Testis (tissue), 2 donors: Measurements from ENCODE around the gene WDR49.

Experiments used
- POLR2A ChIP-seq: fragments of 450-650 bp; IDR thresholded peaks from one replicate; pipeline ENCODE4 v1.6.1; 2017; ENCODE audit warnings: antibody characterized with exemption, mild to moderate bottlenecking, moderate library complexity
- TF ChIP-seq, protein P1 (sequence below), 3 experiments: fragments of 450-650 bp in 2 of 3; fragments of 200-600 bp in 1 of 3; sonication (generic) in 1 of 3; IDR thresholded peaks; one replicate each; pipeline ENCODE4 v1.5.1; 2016 to 2019; ENCODE audit warnings: antibody characterized with exemption in 3 of 3, mild to moderate bottlenecking in 2 of 3, moderate library complexity in 1 of 3

DNA sequence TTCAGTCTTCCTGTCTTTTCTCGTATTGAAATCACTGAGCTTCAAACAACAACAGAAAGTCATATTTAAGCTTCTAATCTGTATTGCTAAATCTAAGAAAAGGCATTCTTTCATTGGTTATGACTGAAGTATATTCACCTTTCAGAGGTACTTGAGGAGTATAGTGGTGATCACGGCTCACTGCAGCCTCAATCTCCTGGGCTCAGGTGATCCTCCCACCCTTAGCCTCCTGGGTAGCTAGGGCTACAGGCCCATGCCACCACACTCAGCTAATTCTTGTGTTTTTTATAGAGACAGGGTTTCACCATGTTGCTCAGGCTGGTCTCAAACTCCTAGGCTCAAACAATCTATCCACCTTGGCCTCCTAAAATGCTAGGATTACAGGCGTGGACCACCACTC is 38.7 kb downstream of the WDR49 start:
- TF ChIP-seq POLR2A, result no peak
- TF ChIP-seq, protein P1, sequence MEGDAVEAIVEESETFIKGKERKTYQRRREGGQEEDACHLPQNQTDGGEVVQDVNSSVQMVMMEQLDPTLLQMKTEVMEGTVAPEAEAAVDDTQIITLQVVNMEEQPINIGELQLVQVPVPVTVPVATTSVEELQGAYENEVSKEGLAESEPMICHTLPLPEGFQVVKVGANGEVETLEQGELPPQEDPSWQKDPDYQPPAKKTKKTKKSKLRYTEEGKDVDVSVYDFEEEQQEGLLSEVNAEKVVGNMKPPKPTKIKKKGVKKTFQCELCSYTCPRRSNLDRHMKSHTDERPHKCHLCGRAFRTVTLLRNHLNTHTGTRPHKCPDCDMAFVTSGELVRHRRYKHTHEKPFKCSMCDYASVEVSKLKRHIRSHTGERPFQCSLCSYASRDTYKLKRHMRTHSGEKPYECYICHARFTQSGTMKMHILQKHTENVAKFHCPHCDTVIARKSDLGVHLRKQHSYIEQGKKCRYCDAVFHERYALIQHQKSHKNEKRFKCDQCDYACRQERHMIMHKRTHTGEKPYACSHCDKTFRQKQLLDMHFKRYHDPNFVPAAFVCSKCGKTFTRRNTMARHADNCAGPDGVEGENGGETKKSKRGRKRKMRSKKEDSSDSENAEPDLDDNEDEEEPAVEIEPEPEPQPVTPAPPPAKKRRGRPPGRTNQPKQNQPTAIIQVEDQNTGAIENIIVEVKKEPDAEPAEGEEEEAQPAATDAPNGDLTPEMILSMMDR (IDR thresholded peaks at IDR 0.05), result no peak
